Globus pallidus (tissue), 1 donor: ENCODE results near the gene TCP11.
A peak's percentile ranks its signal among the peaks of the same experiment; 100 is the strongest.

Source experiments
- DNase-seq: peaks from one replicate; pipeline ENCODE4 v3.0.0-alpha.2; 2015; ENCODE audit warnings: low spot score

The TCP11 gene

GRCh38 chr6:35092362-35093117 is 48.6 kb downstream of the TCP11 start:
- no peak for DNase-seq

GRCh38 chr6:35091346-35092083 is 49.6 kb downstream of the TCP11 start:
- DNase-seq, result no peak

DNA sequence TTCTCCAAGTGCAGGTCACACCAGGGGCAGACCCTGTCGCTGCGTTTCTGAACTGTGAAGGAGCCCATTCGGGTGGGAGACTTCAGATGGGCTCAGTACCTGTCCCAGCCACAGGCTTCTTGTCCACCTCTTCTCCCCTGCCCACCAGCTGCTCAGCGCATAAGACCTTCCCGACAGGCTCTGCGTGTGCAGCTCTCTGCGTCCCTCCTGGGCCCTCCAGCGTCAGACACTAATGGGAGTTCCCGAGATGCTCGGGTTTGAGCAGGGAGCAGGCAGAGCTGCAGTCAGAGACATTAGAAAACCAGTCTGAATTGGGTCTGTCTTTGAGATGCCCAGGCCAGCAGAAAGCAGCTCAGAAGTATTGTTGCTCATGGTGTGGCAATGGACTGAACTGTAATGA is 50.4 kb downstream of the TCP11 start:
- DNase-seq, result no peak

GRCh38 chr6:35089935-35090505 is 51.1 kb downstream of the TCP11 start:
- no peak for DNase-seq

GRCh38 chr6:35089216-35089934 is 51.8 kb downstream of the TCP11 start:
- DNase-seq, result no peak

DNA sequence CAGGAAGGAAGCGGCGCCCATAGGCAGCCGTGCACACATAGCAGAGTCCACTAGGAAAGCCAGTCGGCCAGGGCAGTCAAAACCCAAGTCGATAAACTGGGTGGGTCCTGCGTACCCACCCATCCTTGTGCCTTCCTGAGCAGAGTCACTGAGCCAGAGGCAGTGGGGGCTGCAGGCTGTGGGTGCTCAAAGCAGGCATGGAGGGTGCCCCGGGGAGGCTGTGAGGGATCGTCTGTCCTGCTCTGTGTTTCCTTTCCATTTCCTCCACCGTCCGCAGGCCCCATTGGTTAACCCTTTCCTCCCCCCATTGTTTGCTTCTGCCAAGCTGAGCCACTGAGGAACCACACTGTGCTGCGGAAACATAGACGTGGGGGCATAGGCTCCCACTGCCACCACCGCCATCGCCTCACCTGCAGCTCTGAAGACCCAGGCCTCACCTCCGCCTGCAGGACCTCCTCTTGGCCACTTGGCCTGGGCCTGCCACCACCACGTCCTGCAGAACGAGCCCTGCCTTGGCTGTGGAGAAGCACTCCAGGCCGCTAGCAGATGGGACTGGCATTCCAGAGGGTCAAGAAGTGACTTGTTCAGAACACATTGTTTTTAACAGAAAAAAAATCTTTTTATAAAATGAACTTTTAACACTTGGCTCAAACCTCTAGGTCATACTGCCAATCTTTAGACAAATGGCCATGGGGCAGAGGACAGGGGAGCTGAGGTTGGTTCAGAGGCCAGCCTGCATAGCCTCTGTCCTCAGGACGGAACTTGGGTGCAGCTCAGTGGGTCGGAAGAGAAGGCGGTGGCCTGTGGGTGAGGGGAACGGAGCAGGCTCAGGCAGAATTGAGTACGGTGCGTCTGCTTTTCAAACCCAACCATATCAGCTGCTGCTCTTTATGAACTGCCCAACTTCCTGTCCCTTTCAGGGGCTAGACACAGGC is 52.6 kb downstream of the TCP11 start:
- no peak for DNase-seq

DNA sequence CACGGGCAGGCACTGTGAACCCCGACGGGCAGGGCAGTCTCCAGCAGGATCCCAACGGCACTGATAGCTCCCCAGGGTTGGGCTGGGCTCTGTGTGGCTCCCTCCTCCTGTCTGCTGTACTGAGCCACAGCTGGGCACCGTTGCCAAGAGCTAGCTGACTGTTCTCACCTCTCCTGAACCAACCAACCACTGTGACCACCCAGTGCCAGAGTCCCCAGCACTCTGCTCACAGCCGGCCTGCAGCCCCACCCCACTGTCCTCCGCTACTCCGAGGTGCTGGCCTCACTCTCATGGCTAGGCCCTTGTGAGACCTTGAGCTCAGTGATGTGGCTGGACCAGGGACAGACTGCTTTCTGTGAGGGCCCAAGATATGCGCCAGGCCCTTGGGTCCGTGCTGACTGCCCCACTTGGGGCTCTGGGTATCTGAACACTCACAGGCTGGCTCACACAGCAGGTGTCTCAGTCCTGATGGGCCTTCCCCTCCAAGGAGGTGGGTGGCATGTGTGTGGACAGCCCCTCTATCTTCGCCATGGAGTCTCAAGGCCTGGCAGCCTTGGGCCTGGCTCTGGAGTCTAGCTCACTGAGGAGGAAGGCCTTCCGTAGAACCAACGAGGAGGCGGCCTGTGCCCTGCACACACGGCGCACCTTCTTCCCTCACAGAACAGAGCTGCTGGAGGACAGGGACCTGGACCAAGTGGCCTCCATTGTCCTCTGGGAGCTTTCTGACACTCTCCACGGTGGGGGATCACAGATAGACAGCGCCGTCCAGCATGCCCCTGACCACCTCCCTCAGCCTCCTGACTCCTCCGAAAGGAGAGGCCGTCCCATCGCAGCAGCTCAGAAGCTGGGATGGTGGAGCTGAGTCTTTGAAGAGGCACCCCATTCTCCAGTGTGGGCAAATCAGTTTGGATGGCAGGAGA is 53.5 kb downstream of the TCP11 start:
- DNase-seq, result no peak

GRCh38 chr6:35086636-35087360 is 54.3 kb downstream of the TCP11 start:
- no peak for DNase-seq

DNA sequence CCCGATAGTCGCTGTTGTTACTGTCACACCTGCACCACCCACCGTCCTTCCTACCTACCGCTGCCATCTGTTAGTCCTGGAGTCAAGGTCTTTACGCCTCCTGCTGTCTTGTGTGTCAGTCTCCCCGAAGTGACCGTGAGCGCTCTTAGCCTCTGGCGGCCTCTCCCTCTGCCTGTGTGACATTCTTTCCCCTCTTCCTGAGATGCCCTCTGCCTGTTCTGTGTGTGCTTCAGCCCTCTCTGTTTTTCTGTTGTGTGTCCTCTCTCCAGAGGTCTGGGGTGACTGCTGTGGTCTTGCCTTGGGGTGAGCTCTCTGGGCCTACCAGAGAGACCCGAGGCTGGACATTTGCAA is 54.9 kb downstream of the TCP11 start:
- DNase-seq, result no peak

- DNase-seq, result no peak
These were observed 55.5 kb downstream of the TCP11 start for GRCh38 chr6:35085359-35086281.

DNA sequence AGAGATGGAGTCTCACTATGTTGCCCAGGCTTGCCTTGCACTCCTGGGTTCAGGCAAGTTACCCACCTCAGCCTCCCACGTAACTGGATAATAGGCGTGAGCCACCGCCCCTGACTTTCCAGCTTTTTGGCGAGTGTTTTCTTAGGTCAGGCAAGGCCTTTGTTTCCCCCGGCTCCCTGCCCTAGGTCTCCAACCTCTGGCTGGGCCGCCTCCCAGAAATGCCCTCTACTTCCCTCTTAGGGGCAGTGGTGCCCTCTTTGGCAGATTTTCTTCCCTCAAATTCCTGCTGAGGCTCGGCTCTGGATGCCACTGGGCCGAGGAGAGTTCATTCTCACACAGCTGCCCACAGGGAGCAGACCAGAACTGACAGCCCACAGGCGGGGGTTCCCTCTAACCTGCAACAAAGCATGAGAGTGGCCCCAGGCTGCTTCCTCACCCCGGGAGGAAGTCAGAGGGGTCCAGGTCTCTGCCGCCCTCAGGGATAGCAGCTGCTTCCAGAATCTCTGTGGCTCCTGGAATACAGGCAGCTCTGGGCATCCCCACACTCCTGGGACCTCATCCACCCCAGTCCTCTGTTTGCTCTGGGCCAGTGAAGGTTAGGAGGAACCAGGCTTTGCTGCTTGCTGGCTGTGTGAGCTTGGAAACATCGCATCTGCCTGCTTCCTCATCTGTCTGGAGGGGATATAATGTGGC is 56.5 kb downstream of the TCP11 start:
- DNase-seq, result no peak

- peak; percentile 58 for DNase-seq
These were observed 57.1 kb downstream of the TCP11 start for GRCh38 chr6:35084041-35084491.

- DNase-seq, result no peak
These were observed 57.6 kb downstream of the TCP11 start for GRCh38 chr6:35083507-35083906.

DNA sequence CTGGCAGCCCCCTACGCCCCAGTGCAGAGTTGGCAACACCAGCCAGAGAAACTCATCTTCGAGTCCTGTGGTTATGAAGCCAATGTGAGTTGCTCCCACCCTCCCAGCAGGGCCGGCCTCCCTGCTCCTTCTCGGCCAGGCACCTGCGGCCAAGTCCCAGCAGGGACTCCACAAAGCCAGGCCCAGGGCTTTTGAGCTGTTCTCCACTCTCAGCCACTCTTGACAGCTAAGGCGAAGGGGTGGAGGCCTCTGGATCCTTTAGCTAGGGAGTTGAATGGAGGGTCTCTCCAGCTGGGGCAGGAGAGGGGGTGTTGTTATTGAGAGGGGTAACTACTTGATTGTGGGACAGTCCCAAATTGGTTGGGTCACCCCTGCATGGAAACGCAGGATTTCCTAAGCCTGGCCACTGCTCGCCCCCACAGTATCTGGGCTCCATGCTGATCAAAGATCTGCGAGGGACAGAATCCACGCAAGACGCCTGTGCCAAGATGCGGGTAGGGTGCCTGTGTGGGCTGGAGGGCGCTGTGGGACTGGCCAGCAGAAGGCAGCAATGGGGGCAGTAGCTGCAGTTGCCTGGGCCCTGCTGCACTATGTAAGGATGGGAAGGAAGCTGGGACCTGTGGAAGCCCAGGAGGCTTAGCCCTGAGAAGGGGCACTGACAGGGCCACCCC is 58.3 kb downstream of the TCP11 start:
- DNase-seq, result no peak

- DNase-seq, result no peak
These were observed 59.0 kb downstream of the TCP11 start for GRCh38 chr6:35082046-35082732.

DNA sequence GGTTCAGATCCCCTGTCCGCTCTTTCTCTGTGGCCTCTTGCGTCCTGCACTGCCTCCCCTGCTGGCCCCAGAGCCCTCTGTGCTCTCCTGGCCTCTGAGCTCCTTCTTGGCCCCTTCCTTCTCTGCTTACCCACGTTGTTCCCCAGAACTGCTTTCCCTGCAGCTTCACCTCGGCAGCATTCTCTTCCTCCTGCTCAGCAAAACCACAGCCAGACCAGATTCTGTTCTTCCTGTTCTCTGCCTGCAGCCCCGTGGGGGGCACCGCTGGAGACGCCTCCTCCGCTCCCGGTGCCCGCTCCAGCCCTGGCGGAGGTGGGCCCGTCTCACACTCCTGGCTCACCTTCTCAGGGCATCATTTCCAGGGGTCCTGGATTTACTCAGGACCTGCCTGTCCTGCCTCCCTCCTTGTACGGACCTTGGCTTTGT is 59.7 kb downstream of the TCP11 start:
- no peak for DNase-seq
